SK-N-MC (cell line): ENCODE results near the gene C10orf120.

ENCODE experiments used
- EZH2 ChIP-seq: fragments of 200-600 bp; sonication (generic); IDR thresholded peaks from one replicate; pipeline ENCODE4 v1.6.1; 2017; ENCODE audit warnings: antibody characterized with exemption
- FOXP2 ChIP-seq: optimal IDR thresholded peaks from 2 replicates; pipeline ENCODE3; 2011; ENCODE audit warnings: mild to moderate bottlenecking, moderate library complexity; ENCODE audit not compliant: insufficient read depth; ENCODE audit errors: extremely low read length, control extremely low read depth
- POLR2AphosphoS5 ChIP-seq: IDR thresholded peaks from 2 replicates; pipeline ENCODE4 v1.6.1; 2012; ENCODE audit warnings: mild to moderate bottlenecking, low read depth, low read length, borderline replicate concordance

GRCh38 chr10:122657729-122658128 is 41.9 kb downstream of the C10orf120 start:
- TF ChIP-seq POLR2AphosphoS5: no peak
- no peak for TF ChIP-seq EZH2
- TF ChIP-seq FOXP2: no peak
